GM12878 (cell line): ENCODE results near the gene MYO15A. TPM values are rescaled to one million over a fixed set of nuclear protein-coding genes. Genes with fewer than 3 reads are reported as not detected.

Source experiments
- ATAC-seq: fragments of 200-7000 bp; cut with Tn5 transposase; 3 replicates; pipeline ENCODE4 v1.9.1; 2020; ENCODE audit warnings: mild to moderate bottlenecking, moderate library complexity
- BruUV-seq: library from RNA; stranded (reverse); fragments of 400-500 nt; replicated peaks from 2 replicates; lab custom pipeline; 2021; lab: Mats Ljungman, UMichigan
- CTCF ChIA-PET: fragments of 300-600 bp; sonication (Branson Sonifier 250); formaldehyde crosslinking; extraction: SDS; loops from one replicate; lab custom pipeline; 2021; ENCODE audit warnings: inconsistent platforms; lab: Yijun Ruan, JAX
- POLR2A ChIA-PET: fragments of 350-600 bp; formaldehyde crosslinking; extraction: SDS; loops from one replicate; lab custom pipeline; 2021; ENCODE audit warnings: inconsistent platforms; lab: Charles Lee
- RAD21 ChIA-PET: fragments of 300-600 bp; sonication (Branson Sonifier 250); formaldehyde crosslinking; loops from one replicate; lab custom pipeline; 2023; ENCODE audit warnings: antibody characterized with exemption; ENCODE audit not compliant: unreplicated experiment; lab: Charles Lee
- SMC1A ChIA-PET: fragments of 300-600 bp; sonication (Branson Sonifier 250); formaldehyde crosslinking; loops from one replicate; lab custom pipeline; 2023; ENCODE audit not compliant: unreplicated experiment, uncharacterized antibody; lab: Charles Lee
- DNase-seq: peaks from one replicate; pipeline ENCODE4 v3.0.0-alpha.2; 2011; ENCODE audit warnings: low read depth, low spot score
- FAIRE-seq: peaks from 3 replicates; lab custom pipeline; 2011; peaks lifted over from hg19 to GRCh38; lab: Jason Lieb, UNC
- H2AFZ ChIP-seq: 2 replicates; pipeline ENCODE4 v1.6.0; 2011; ENCODE audit warnings: low read depth, low read length, control low read depth; ENCODE audit not compliant: control insufficient read depth
- H3K27ac ChIP-seq: 2 replicates; pipeline ENCODE4 v1.5.1; 2011; ENCODE audit warnings: control low read depth; ENCODE audit not compliant: control insufficient read depth, insufficient read depth
- H3K27me3 ChIP-seq, 2 experiments: replicated peaks in 1 of 2; 2 replicates each; pipeline versions ENCODE4 v1.6.0 to v1.6.1; 2011; ENCODE audit warnings: low read length in 1 of 2; ENCODE audit not compliant: control insufficient read depth in 2 of 2, insufficient read depth in 2 of 2
- H3K36me3 ChIP-seq, 2 experiments: 2 replicates each; pipeline ENCODE4 v1.5.1; 2011; ENCODE audit warnings: low read length in 1 of 2; ENCODE audit not compliant: control insufficient read depth in 2 of 2, insufficient read depth in 2 of 2
- H3K4me1 ChIP-seq: 2 replicates; pipeline ENCODE4 v1.6.1; 2011; ENCODE audit warnings: mild to moderate bottlenecking, low read length, moderate library complexity, mixed read lengths; ENCODE audit not compliant: control insufficient read depth, insufficient read depth
- H3K4me2 ChIP-seq: 2 replicates; pipeline ENCODE4 v1.6.0; 2011; ENCODE audit warnings: control low read depth; ENCODE audit not compliant: control insufficient read depth, insufficient read depth
- H3K4me3 ChIP-seq: fragments of 200-600 bp; sonication (generic); 2 replicates; pipeline ENCODE4 v1.5.1; 2016
- H3K79me2 ChIP-seq: 2 replicates; pipeline ENCODE4 v1.6.0; 2011; ENCODE audit warnings: low read length; ENCODE audit not compliant: control insufficient read depth, insufficient read depth
- H3K9ac ChIP-seq: 2 replicates; pipeline ENCODE4 v1.8.0; 2011; ENCODE audit warnings: low read length, control low read depth, mixed read lengths; ENCODE audit not compliant: control insufficient read depth, insufficient read depth
- H3K9me3 ChIP-seq: replicated peaks from 3 replicates; pipeline ENCODE4 v1.5.1; 2011; ENCODE audit warnings: mild to moderate bottlenecking, low read length; ENCODE audit not compliant: control insufficient read depth, insufficient read depth
- H4K20me1 ChIP-seq: 2 replicates; pipeline ENCODE4 v1.6.0; 2011; ENCODE audit not compliant: control insufficient read depth, insufficient read depth
- MTA2 ChIP-seq: fragments of 450-650 bp; IDR thresholded peaks from 2 replicates; pipeline ENCODE4 v1.6.1; 2016; ENCODE audit warnings: low read depth, mild to moderate bottlenecking, moderate library complexity
- NBN ChIP-seq: fragments of 450-650 bp; IDR thresholded peaks from 2 replicates; pipeline ENCODE4 v1.6.1; 2016
- RAD21 ChIP-seq: IDR thresholded peaks from 2 replicates; pipeline ENCODE4 v1.6.1; 2011; ENCODE audit warnings: mild to moderate bottlenecking, low read depth, low read length, moderate library complexity; ENCODE audit not compliant: insufficient read depth
- WGBS: methylation state at CpG from one replicate; pipeline ENCODE4 v1.1.6; 2016; ENCODE audit warnings: low lambda C conversion rate; ENCODE audit not compliant: insufficient replicate concordance, insufficient coverage; ENCODE audit errors: missing lambda C conversion rate; 5-methylcytosine and 5-hydroxymethylcytosine counted together
- in situ Hi-C: fragments of 300-500 bp; cut with MboI; formaldehyde crosslinking; loops from 9 replicates; pipeline ENCODE4 v1.14.3; 2018; ENCODE audit warnings: mixed read lengths
- intact Hi-C: fragments of 100-400 bp; cut with micrococcal nuclease; formaldehyde crosslinking; loops from one replicate; pipeline ENCODE4 v1.14.2; 2022; ENCODE audit not compliant: unreplicated experiment
- polyA plus RNA-seq, 11 experiments: library from polyadenylated mRNA; depleted of rRNA in 4 of 11; unstranded in 6 of 11; stranded (reverse) in 5 of 11; fragments of >200 nt; fragmentation: Nextera tagmentation in 4 of 11; fragmentation: Illumina TruSeq in 1 of 11; extraction: Ambion mirVana in 4 of 11; extraction: Trizol in 1 of 11; gene quantifications; 1 replicate in 1 of 11; 2 replicates in 10 of 11; pipeline versions ENCODE4 v1.2.1 to v1.2.3, GENCODE V29; 2011 to 2016; ENCODE audit warnings: inconsistent platforms in 2 of 11, missing spikeins in 2 of 11, low read depth in 1 of 11
- total RNA-seq, 4 experiments: library from RNA; depleted of rRNA in 3 of 4; stranded (reverse); fragments of >200 nt in 3 of 4; fragmentation: Illumina TruSeq in 1 of 4; extraction: Trizol in 1 of 4; gene quantifications; 2 replicates each; pipeline versions ENCODE4 v1.2.1 to v1.2.3, GENCODE V29; 2013 to 2021
- TF ChIP-seq, protein P1 (sequence below): IDR thresholded peaks from 2 replicates; pipeline ENCODE4 v1.6.1; 2012; ENCODE audit warnings: low read depth, low read length, improper control_type of control experiment
- TF ChIP-seq, protein P2 (sequence below), 3 experiments: IDR thresholded peaks in 2 of 3; conservative IDR thresholded peaks in 1 of 3; 2 replicates each; pipeline ENCODE4 v1.5.1; 2011; ENCODE audit warnings: low read depth in 3 of 3, low read length in 3 of 3, mild to moderate bottlenecking in 3 of 3, control low read depth in 2 of 3, moderate library complexity in 2 of 3, inconsistent platforms in 1 of 3, mixed read lengths in 1 of 3; ENCODE audit not compliant: control insufficient read depth in 2 of 3, insufficient read depth in 1 of 3; ENCODE audit errors: extremely low read depth in 1 of 3

Gene MYO15A
- total and polyA plus RNA-seq, 10 of the 15 experiments (the other 5 are each of a cell fraction or from before 2014, with no cell fraction given) = 0.03 to 0.77 (median 0.21) TPM; not detected in 4

DNA sequence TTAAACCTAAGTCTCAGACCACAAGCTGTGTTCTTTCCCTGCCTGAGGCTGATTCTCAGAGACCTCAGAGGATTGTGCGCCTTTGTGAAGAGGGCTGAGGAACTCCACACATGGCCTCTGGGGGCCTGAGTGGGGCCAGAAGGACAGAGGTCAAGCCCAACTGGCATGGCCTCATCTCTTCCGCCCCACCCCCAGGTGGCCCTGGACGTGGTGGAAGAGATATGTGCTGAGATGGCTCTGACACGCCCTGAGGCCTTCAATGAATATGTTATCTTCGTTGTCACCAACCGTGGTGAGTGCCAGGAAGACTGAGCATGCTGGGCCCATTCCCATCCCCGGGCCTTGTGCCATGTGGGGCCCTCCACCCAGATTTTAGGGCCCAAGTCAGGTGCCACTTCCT, 55.0 kb downstream of the MYO15A start (continued):
- TF ChIP-seq MTA2 = no peak
- TF ChIP-seq, protein P1, sequence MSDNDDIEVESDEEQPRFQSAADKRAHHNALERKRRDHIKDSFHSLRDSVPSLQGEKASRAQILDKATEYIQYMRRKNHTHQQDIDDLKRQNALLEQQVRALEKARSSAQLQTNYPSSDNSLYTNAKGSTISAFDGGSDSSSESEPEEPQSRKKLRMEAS = no peak
- TF ChIP-seq, protein P2, sequence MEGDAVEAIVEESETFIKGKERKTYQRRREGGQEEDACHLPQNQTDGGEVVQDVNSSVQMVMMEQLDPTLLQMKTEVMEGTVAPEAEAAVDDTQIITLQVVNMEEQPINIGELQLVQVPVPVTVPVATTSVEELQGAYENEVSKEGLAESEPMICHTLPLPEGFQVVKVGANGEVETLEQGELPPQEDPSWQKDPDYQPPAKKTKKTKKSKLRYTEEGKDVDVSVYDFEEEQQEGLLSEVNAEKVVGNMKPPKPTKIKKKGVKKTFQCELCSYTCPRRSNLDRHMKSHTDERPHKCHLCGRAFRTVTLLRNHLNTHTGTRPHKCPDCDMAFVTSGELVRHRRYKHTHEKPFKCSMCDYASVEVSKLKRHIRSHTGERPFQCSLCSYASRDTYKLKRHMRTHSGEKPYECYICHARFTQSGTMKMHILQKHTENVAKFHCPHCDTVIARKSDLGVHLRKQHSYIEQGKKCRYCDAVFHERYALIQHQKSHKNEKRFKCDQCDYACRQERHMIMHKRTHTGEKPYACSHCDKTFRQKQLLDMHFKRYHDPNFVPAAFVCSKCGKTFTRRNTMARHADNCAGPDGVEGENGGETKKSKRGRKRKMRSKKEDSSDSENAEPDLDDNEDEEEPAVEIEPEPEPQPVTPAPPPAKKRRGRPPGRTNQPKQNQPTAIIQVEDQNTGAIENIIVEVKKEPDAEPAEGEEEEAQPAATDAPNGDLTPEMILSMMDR (IDR thresholded peaks at IDR 0.05 in 2 of 3, conservative IDR thresholded peaks at IDR 0.05 in 1 of 3; ENCODE audit: control insufficient read depth in 2 of 3, extremely low read depth in 1 of 3, insufficient read depth in 1 of 3, low read depth in 3 of 3, low read length in 3 of 3) = no peak

DNA sequence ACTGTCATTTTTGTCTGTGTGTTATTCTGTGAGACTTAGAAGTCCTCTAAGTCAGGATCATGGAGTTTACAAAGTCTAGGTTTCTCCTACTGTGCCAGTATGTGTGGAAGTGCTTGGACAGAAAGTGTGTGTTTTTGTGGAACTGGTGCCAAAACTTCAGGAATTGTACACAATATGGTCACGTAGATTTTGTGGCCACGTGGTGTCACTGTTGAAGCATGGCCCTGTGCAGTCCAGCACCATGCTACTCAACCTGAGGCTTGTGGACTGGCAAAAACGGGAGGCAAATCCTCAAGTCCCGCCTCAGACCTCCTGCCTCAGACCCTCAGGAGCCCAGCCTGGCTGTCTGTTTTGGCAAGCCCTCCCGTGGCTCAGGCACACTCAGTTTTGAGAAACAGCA, 58.3 kb downstream of the MYO15A start:
- H3K27me3 ChIP-seq = no peaks in the 10 kb centered on the region
- intact Hi-C loops (no loop called here), in situ Hi-C loops (no loop called here)
- H3K9ac ChIP-seq = no peak overlapping the region
- no peak overlapping the region for H3K4me2 ChIP-seq
- DNase-seq (no peak), ATAC-seq (peak; percentile 39; the same call in 2 of the 3 replicates), FAIRE-seq (no peak)
- no peaks in the 10 kb centered on the region for H3K36me3 ChIP-seq
- H3K4me3 ChIP-seq = no peak overlapping the region
- ChIA-PET POLR2A (interaction anchor here (0.7 kb wide), 1 partner anchor 17 kb away, joined by 3 read pairs; no protein-coding TSS in a partner anchor), CTCF (no interaction called here), SMC1A (no interaction called here), RAD21 (no interaction called here)
- H3K4me1 ChIP-seq = peaks cover 3% of the 10 kb centered on the region; the same call in 1 of the 2 replicates
- no peak for TF ChIP-seq NBN
- TF ChIP-seq, protein P2 (IDR thresholded peaks at IDR 0.05 in 2 of 3, conservative IDR thresholded peaks at IDR 0.05 in 1 of 3; ENCODE audit: control insufficient read depth in 2 of 3, extremely low read depth in 1 of 3, insufficient read depth in 1 of 3, low read depth in 3 of 3, low read length in 3 of 3) = peak in 1 of 3 experiments; percentile 19; a peak in 2 of 6 replicates
- 0 out of 2 replicates have a peak, but pooled peaks have one; percentile 16 for TF ChIP-seq RAD21
- no TSS peak for BruUV-seq
- no peaks in the 10 kb centered on the region for H4K20me1 ChIP-seq
- H2AFZ ChIP-seq = no peak overlapping the region
- H3K79me2 ChIP-seq = no peaks in the 10 kb centered on the region
- H3K9me3 ChIP-seq = no peaks in the 10 kb centered on the region; the same call in 2 of the 3 replicates
- H3K27ac ChIP-seq = no peak overlapping the region
- 22% methylated on average over 5 of the region's 5 CpGs for WGBS
